Liver (tissue), 3 donors: ENCODE results near the gene VPS37B.

Experiments
- JUND ChIP-seq, 2 donors: IDR thresholded peaks; 2 replicates each; pipeline ENCODE4 v1.6.1; 2016; ENCODE audit warnings: antibody characterized with exemption in 2 of 2
- NR2F2 ChIP-seq: IDR thresholded peaks from 2 replicates; pipeline ENCODE4 v1.6.1; 2016; ENCODE audit warnings: antibody characterized with exemption
- RAD21 ChIP-seq, 2 donors: IDR thresholded peaks; 2 replicates each; pipeline ENCODE4 v1.6.1; 2016; ENCODE audit warnings: antibody characterized with exemption in 2 of 2, mild to moderate bottlenecking in 2 of 2
- SP1 ChIP-seq: IDR thresholded peaks from 2 replicates; pipeline ENCODE4 v1.6.1; 2018; ENCODE audit warnings: antibody characterized with exemption, mild to moderate bottlenecking
- TAF1 ChIP-seq: conservative IDR thresholded peaks from 2 replicates; pipeline ENCODE4 v1.6.1; 2016; ENCODE audit warnings: antibody characterized with exemption, mild to moderate bottlenecking
- TF ChIP-seq, protein P1 (sequence below): IDR thresholded peaks from 2 replicates; pipeline ENCODE4 v1.6.1; 2016; ENCODE audit warnings: antibody characterized with exemption
- TF ChIP-seq, protein P2 (sequence below): fragments of 150-350 bp; IDR thresholded peaks from 2 replicates; pipeline ENCODE4 v1.5.1; 2017; ENCODE audit warnings: improper control_type of control experiment, low read depth, low read length; ENCODE audit not compliant: missing input control
- donor health status: healthy.
- donor health status: healthy.

DNA sequence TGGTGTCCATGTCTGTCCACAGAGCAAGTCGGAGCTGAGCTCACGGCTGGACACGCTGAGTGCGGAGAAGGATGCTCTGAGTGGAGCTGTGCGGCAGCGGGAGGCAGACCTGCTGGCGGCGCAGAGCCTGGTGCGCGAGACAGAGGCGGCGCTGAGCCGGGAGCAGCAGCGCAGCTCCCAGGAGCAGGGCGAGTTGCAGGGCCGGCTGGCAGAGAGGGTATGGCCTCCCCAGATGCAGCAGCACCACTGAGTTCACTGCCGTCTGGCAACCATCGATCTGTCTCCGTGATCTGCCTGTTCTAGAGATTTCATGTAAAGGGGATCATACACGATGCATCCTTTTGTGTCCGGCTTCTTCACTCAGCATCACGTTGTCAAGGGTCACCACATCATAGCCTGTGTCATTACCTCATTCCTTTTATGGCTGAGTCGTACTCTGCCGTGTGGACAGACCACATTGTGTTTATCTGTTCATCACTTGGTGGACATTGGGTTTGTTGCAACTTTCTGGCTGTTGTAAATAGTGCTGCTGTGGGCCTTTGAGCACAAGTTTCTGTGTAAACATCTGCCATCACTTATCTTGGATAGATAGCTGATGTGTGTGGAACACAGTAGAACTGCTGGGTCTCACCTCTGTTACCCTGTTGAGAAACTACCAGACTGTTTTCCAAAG, 38.8 kb downstream of the VPS37B start:
- TF ChIP-seq, protein P1, sequence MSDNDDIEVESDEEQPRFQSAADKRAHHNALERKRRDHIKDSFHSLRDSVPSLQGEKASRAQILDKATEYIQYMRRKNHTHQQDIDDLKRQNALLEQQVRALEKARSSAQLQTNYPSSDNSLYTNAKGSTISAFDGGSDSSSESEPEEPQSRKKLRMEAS, result no peak
- TF ChIP-seq NR2F2, result no peak
- no peak for TF ChIP-seq TAF1
- no peak for TF ChIP-seq JUND (IDR thresholded peaks at IDR 0.05)
- TF ChIP-seq, protein P2, sequence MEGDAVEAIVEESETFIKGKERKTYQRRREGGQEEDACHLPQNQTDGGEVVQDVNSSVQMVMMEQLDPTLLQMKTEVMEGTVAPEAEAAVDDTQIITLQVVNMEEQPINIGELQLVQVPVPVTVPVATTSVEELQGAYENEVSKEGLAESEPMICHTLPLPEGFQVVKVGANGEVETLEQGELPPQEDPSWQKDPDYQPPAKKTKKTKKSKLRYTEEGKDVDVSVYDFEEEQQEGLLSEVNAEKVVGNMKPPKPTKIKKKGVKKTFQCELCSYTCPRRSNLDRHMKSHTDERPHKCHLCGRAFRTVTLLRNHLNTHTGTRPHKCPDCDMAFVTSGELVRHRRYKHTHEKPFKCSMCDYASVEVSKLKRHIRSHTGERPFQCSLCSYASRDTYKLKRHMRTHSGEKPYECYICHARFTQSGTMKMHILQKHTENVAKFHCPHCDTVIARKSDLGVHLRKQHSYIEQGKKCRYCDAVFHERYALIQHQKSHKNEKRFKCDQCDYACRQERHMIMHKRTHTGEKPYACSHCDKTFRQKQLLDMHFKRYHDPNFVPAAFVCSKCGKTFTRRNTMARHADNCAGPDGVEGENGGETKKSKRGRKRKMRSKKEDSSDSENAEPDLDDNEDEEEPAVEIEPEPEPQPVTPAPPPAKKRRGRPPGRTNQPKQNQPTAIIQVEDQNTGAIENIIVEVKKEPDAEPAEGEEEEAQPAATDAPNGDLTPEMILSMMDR, result no peak
- no peak for TF ChIP-seq RAD21 (IDR thresholded peaks at IDR 0.05)
- no peak for TF ChIP-seq SP1
